ENCODE measurements around the gene PACRGL.
A peak's percentile ranks its signal among the peaks of the same experiment; 100 is the strongest.

The PACRGL gene

DNA sequence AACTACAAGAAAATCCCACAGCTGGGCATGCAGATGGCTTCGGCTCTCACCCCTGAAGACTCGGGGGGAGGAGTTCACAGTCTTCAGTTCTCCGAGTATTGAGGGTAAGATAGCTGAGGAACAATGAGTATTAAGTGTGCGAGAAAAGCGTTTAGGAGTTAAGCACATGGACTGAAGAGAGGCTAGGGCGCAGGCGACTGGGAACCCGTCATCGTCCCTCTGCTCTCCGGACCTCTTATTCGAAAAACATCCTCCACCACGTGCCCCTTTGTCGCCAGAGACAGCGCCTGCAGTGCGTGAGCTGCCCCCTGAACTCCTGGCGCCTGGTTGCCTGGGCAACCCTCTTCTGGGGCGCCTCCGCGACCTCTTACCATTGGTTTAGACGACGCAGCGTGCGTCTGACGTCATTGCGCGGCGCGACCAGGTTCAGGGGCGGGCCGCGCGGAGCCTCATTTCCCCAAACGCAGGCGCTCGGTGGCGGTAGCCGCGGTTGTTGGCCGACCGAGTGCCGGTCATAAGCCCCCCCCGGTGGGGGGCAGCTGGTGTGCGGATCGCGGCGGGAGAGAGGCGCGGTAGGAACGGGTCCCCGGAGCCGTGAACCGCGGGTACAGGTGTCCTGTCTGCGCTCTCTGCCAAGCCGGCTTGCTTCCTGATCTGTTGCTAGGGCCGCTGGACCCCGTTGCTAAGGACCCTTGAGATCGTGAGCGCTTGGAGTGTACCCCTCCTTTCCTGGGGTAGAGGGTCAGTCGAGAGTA is at the start of gene PACRGL:
TSS of gene PACRGL (plus strand) at position 452 of the 755 bp plus-strand sequence. CDS start 4,024 bp downstream, outside the sequence.
- DNase-seq (ENCODE audit: low spot score): peak; percentile 91

DNA sequence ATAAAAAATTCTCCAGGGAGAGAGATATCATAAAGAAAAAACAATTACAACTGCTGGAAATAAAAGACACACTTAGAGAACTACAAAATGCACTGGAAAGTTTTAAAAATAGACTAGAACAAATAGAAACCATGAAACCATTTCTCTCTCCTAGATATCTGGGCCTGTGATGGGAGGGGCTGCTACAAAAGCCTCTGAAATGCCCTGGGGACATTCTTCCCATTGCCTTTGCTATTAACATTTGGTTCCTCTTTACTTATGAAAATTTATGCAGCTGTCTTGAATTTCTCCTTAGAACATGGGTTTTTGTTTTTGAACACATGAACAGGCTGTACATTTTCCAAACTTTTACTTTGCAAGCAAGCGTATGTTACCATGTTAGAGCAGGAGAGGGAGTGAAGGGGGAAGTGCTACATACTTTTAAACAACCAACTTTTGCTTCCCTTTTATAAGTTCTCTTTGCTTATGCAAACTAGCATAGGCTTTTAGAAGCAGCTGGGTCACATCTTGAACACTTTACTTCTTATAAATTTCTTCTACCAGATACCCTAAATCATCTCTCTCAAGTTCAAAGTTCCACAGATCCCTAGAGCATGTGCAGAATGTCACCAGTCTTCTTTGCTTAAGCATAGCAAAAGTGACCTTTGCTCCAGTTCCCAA is 47.9 kb upstream of the PACRGL start:
- DNase-seq (ENCODE audit: low spot score): no peak

DNA sequence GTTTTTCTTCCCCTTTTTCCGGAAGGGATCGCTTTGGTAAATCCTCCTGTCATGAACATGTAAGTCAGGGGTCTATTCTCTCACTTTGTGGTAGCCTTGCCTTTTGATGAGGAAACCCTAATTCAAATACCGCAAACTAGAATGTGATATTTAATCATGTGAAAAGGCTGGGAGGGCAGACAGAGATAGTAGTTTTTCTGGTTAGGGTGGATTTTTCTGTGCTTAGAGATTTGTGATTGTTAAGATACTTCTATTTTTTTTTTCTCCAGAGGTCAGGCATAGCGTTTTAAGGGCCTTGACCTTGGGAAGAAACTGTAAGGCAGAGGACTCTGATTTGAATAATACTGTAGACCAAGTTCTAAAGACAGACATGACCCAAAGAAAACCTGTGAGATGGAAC is 41.8 kb upstream of the PACRGL start:
- DNase-seq (ENCODE audit: low spot score): no peak

DNA sequence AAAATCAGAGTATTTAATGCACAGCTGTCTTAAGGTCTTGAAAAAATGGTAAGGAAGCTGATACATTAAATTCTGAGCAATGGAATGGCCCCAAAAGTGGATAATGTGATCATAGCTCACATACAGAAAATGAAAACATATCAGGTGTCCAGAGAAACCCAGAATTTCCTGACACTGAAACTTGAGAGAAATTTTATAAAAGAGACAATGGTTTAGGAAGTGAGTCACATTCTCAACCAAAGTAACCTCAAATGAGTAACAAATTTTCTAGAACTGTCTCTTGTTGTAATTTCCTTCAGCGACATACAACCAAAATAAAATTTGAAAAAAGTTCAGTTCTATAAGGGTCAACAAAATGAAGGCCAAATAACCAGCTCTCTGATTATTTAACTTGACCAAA is 37.4 kb upstream of the PACRGL start:
- no peak for DNase-seq (ENCODE audit: low spot score)

DNA sequence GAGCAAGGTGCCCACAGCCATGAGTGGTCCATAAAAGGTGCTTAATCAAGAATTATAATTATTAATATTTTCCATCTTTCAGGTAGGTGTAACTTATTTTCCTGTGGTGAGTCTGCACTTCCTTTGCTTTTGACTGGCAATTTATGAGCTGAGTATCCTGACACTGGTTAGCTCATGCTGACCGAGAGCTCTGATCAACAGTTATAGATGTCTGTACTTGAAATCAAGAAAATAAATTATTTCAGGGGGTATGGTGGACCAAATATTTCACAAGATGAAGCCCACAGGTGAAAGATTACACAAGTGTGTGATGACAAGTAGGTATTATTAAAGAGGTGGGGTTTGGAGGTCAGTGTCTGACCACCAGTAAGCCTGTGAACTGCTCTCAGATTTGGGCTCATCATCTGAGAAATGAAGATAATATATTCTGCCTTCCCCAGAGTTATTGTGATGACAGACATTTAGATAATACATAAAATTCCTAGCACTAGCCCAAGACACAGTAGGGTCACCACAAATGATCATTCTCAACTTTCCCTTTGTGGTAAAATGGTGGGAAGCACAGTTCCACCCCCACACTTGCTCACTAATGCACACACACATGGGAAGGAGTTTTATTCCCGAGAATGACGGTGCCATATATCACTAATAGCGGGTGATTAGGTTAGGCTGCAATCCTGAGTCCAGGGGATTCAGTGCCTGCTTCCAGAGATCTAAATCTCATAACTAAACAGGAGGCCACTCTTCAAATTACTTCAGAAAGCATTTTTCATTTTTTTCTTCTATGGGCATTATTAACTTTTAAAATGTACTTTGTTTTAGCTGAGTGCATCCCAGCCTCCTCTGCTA is 34.0 kb upstream of the PACRGL start:
- DNase-seq (ENCODE audit: low spot score): no peak

DNA sequence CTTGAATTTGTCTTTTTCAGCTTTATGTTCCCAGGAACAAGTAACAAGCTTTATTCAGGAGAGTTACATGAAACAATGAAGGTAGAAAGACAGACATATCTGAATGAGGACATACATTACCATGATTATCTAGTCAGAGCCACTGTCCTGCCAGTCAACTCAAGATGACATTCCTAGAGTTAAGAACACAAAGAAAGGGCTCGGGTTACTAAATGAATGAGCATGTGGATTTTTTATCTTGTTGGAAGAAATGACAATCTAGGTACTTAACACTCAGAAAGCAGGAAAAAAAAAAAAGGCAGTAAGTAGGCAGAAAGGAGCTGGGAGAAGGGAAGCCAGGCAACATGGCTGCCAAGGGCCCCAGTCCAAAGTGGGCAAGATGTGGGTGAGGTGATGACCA is 28.0 kb upstream of the PACRGL start:
- DNase-seq (ENCODE audit: low spot score): no peak

DNA sequence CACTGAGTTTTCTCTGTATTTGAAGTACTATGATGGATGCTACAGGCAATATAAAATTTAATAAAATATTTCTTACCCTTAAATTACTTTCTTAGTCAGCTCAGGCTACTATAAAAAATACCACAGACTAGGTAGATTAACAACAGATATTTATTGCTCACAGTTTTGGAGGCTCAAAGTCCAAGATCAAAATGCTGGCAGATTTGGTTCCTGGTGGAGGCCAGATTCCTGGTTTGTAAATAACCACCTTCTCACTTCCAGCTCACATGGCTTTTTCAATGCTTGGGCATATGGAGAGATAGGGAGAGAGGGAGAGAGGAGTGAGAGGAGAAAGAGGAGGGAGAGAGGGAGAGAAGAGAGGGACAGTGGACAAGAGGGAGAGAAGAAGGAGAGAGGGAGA is 24.5 kb upstream of the PACRGL start:
- DNase-seq (ENCODE audit: low spot score): no peak

DNA sequence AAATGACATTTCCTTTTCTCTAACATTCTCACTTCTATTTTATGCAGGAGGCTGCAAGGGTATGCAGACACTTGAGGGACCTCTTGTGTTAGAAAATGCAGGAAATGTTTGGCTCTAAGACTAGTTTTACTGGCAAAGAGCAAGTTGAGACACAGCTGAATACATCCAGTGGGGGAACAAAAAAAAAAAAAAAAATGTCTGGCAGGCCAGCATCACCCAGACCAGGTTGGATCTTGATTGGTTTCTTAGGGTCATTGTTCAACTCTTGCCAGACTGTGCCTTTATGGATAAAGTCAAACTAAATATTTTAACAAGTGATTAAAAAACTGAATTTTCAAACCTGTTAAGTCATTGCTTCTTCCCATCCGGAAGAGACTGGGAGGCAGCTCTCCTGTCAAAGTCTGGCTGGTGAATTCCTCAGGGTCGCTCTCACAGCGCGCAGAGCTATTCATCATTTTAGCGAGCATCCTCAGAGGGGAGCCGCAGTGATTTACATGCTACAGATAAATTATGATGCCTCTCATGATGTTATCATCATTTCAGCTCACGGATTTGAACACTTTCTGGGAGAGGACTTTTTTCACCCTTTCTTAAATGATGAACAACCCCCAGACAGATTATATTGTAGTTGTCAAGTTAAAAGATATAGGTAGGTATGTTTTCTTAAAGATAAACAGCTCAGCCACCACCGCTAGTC is 23.6 kb upstream of the PACRGL start:
- no peak for DNase-seq (ENCODE audit: low spot score)

DNA sequence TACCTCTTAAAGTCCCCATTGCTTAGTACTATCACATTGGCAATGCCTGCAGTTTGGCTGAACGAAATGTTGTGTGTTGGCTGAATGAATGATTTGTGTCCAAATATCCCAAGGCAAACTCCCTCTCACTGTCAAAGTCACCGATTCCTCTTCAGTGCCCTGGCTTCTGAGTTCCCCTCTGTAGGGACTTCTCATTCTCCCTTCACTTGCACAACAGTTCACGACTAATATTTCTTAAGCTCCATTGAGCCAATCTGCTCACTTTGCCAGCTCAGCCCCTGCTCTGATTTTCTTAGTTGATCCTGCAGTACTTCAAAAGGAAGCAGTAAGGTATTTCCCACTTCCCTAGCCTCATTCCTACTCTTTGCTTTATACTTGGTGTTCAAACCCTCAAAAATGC is 21.9 kb upstream of the PACRGL start:
- DNase-seq (ENCODE audit: low spot score): no peak

DNA sequence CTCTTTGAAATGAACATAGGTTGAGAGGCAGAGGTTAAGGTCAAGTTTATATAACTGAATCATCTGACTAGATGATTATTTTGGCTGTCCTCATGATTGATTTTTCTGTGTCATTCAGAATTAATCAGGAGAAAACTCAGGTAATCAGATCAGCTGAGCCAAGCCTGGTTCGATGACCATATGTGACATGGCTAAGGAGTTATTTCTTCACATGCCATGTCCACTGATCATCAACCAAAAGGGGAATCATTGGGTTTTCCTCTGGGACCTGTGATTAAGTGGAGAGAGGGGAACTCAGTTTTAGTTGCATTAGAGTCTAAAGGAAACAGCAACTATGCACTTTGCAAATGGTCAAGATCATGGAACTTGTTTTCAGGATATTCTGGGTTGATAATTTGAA is 20.3 kb upstream of the PACRGL start:
- DNase-seq (ENCODE audit: low spot score): no peak

DNA sequence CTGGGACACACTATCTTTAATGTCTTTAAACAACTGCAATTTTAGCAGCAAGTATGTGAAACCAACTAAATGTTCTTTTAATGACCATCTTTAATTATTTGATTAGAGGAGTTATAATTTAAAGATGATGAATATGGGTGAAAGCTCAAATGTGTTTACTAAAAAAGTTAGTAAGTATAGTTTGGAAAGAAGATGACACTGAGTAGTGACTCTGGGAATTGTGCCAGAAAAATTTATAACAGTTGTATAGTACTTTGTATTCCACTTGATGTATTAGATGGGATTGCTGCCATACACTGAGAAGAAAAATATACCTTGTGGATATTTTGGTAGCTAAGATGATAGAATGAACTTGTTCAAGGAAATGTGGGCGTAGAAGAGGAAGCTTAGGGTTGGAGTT is 19.5 kb upstream of the PACRGL start:
- no peak for DNase-seq (ENCODE audit: low spot score)

DNA sequence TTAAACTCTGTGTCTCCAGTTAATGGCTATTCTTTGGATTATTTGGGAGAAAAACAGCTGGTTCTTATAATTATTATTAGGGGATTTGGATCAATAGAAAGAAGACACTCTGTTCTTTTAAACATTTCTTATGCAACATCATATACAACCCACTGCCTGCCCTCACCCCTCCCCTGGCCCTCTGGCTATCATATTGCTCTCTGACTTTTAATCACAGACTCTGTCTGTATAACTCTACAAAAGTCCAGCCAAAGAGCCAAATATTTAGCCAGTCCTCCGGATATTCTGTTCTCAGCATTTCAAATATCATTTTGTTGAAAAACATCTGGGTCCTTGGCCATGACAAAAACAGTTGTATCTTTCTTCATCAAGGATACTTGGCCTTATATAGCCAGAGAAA is 19.0 kb upstream of the PACRGL start:
- no peak for DNase-seq (ENCODE audit: low spot score)

DNA sequence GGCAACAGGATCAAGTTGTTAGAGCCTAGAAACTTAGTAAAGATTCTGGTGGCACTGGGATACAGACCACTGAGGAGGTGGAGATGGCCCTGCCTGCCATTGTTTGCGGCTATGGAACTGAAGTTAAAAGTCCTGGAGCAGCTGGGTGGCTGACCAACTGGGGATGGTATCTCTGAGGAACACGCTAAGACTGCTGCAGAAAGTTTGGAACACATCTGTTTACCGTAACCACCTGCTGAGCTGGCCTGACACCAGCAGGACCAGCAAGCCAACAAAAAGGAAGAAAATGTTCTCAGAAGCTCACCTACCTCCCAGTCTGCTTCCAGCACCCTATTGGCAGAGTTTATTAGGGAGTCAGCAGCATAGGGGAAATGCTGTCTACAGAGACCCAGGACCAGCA is 17.4 kb upstream of the PACRGL start:
- no peak for DNase-seq (ENCODE audit: low spot score)

DNA sequence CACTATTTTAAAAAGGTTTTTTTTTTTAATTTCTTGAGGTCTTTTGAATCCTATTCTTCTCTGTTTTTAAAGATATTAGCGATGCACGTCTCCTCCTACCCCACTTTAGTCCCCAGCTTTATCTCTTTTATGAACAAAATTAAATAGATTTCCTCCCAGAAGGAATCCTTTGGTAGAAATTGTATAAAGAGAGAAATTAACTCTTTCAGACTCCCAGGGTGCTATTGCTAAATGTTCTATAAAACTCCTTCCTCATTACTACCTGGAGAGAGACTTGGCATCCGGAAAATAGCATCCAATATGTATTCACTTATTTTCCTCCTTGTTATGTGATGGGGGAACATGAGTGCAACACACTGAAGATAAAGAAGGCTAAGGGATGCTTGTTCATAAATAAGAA is 16.5 kb upstream of the PACRGL start:
- DNase-seq (ENCODE audit: low spot score): no peak

DNA sequence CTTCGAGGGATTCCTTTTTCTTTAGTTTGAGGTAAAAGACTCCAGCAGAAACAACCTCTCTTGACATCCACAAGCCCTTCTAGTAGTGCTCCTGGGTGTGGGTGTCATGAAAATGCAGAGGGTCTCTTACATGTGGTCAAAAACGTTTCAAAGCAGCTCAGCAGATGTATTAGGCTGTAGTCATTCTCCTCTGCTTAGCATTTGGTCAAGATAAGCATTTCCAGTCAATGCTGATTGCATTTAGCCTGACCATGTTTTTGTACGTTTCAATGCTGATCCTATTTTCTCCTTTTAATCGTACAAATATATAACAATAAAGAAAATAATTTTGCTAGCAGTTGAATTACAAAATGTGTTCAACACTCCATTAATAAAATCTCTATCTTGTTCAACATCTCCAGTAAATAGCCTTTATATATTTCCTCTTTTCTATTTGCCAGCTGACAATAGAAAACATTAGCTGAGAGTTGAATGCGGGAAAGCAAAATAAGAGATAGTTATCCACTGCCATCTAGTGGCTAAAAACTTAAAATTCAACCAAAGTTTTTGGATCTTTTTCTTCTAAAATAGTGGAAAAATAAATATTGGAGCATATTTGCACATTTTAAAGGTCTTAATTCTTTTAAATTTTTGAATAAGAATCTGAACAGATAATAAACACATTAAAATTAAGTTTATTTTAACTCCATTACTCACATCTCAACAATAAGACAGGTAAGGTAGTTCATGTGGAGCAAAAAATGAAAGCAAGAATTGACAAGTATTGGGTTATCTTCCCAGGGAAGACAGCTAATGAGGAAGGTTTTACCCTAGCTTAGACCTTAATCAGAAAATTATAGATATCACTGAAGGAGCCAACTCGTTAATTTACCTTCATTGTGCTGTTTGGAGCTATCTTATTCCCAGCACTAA is 15.2 kb upstream of the PACRGL start:
- peak; percentile 23 for DNase-seq (ENCODE audit: low spot score)

DNA sequence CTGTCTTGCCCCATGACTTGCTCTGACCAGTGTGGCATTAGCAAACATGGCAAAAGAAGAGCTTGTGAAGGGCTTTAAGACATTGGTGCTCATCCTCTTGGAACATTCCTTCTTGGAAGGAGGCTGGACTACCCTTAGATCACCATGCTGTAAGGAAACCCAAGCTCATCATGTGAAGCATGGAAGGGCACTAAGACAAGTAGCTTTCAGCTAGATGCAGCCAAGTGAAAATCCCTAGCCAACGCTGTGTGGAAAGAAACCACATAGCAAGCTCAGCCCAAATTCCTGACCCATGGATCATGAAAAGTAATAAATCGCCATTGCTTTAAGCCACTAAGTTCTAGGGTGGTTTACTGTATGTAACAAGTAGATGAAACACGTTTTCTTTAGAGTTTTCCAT is 12.4 kb upstream of the PACRGL start:
- no peak for DNase-seq (ENCODE audit: low spot score)

DNA sequence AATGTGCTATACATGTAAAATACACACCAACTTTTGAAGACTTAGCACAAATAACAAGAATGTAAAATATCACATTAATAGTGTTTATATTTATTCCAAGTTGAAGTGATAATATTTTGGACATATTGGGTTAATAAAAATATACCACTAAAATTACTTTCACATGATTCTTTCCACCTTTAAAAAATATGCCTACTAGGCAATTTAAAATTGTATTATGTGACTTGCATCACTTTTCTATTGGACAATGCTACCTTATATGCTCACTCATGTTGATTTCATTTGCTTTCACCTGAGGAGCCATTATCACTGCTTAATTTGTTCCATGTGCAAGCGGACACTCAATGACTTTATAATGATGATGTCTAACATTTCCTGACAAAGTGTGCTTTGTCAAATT is 3.4 kb upstream of the PACRGL start:
- DNase-seq (ENCODE audit: low spot score): no peak

DNA sequence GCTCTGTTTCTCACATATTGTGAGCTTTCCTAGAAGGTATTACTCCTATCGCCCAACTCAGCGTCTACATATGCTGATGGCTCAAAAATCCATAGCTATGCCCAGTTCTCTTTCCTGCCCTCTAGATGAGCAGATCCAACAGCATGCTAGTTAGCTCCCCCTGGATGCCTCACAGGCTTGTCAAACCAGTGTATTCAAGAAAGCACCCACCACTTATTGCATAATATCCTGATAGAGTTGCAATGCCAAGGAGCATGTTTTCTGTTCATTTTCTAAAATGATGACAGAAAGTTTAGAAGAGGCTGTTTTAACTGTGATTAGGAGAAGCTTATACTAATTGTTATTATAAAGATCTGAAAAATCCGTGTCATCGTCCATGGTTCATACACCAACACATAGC is 1.9 kb upstream of the PACRGL start:
- DNase-seq (ENCODE audit: low spot score): no peak

DNA sequence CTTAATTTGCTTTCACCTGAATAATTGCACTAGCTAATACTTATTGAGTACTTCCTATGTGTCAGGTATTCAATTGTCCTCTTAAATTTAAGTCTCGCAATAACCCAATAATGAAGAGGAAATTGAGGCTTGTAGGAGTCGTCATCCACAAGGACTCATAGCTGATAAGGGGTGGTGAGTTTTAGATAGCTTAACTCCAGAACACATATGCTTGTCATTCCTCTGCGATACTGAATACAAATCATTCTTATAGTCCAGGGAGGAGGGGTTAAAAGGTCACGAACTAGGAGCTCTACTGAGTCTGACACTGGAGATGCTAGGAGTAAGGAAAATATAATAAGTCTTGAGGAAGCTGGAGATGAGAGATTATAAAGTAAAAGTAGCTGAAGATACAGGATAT is 1.4 kb upstream of the PACRGL start:
- peak; percentile 9 for DNase-seq (ENCODE audit: low spot score)

DNA sequence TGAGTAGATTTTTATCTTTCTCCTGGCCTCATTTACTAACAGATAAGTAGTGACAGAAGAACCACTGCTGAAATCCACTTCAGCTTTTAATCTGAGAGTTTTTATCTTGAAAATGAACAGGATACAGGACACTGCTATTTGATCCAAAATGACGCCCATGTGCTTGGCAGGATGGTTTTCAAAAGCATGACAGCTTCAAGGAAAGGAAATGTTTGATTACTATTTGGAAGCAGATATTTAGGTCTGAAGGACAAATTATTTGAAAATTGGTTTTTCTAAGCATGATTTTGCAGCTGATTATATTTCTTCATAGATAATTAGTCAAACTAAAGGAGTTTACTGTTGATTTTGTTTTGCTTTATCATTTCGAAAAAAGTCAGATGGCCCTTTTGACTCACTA is 11.1 kb downstream of the PACRGL start:
- no peak for DNase-seq (ENCODE audit: low spot score)

DNA sequence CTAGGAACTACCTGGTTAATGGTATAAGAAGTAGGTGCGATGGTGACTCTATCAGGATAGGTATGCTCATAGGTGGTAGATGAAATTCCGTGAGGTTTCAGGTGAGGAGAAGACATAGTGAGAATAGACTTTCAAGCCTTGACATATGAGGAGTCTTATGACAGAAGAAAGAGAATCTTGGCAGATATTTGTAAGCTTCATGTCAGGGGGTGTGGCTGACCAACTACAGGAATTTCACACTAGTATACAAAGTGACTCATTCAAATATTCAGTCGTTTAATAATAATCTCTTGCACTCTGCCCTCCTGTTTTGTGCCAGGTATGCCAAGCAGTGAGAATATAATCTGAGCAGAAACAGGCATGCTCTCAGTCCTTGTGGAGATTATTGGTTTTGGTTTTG is 22.8 kb downstream of the PACRGL start:
- DNase-seq (ENCODE audit: low spot score): no peak

Data from hematopoietic multipotent progenitor cell treated with erythropoietin and hydrocortisone succinate and interleukin-3 and kit ligand, for 15 days (in vitro differentiated cells).